HCT116 (cell line): ENCODE measurements around the gene NECTIN4. TPM values are rescaled to one million over a fixed set of nuclear protein-coding genes. Genes with fewer than 3 reads are reported as not detected.

Source experiments
- ATAC-seq: fragments of 200-7000 bp; cut with Tn5 transposase; 2 replicates; pipeline ENCODE4 v1.9.1; 2020; ENCODE audit warnings: mild to moderate bottlenecking, moderate library complexity
- BruUV-seq: library from RNA; stranded (reverse); fragments of 400-500 nt; replicated peaks from 2 replicates; lab custom pipeline; 2021; lab: Mats Ljungman, UMichigan
- CTCF ChIA-PET: fragments of 300-600 bp; sonication (Branson Sonifier 250); formaldehyde crosslinking; loops from one replicate; lab custom pipeline; 2021; ENCODE audit warnings: antibody characterized with exemption; lab: Charles Lee
- POLR2A ChIA-PET: fragments of 300-600, 350-600 bp; sonication (Branson Sonifier 250); formaldehyde crosslinking; loops from one replicate; lab custom pipeline; 2021; ENCODE audit warnings: antibody characterized with exemption; lab: Charles Lee
- RAD21 ChIA-PET, 2 experiments: fragments of 300-600 bp; sonication (Branson Sonifier 250); formaldehyde crosslinking; loops; one replicate each; lab custom pipeline; 2023; ENCODE audit warnings: low total read pairs in 2 of 2; ENCODE audit not compliant: uncharacterized antibody in 2 of 2, unreplicated experiment in 2 of 2, low non-redundant PET in 1 of 2; lab: Charles Lee
- DNase-seq: peaks from one replicate; pipeline ENCODE4 v3.0.0-alpha.2; 2010; ENCODE audit warnings: low read depth, low spot score
- H2AFZ ChIP-seq: fragments of 200-600 bp; shearing (Covaris generic), sonication (generic); 2 replicates; pipeline ENCODE4 v1.6.1; 2017; ENCODE audit warnings: low read depth, mixed run types, mixed read lengths, antibody characterized with exemption, low read length; ENCODE audit not compliant: poor library complexity, severe bottlenecking
- H3K27ac ChIP-seq: 2 replicates; pipeline ENCODE4 v1.5.1; 2012; ENCODE audit warnings: low read depth, low read length
- H3K27me3 ChIP-seq: fragments of 200-600 bp; sonication (generic); 2 replicates; pipeline ENCODE4 v1.6.1; 2016; ENCODE audit warnings: mixed run types, low read length, mixed read lengths; ENCODE audit not compliant: insufficient read depth
- H3K36me3 ChIP-seq, 2 experiments: fragments of 200-500 bp in 1 of 2; fragments of 200-600 bp in 1 of 2; sonication (Bioruptor generic) in 1 of 2; sonication (generic) in 1 of 2; 2 replicates each; pipeline versions ENCODE4 v1.5.1 to v1.6.1; 2014 to 2016; ENCODE audit warnings: low read length in 2 of 2, inconsistent platforms in 1 of 2, mixed read lengths in 1 of 2, mixed run types in 1 of 2; ENCODE audit not compliant: insufficient read depth in 2 of 2, control insufficient read depth in 1 of 2
- H3K4me1 ChIP-seq, 2 experiments: fragments of 200-600 bp in 1 of 2; sonication (generic) in 1 of 2; 2 replicates each; pipeline versions ENCODE4 v1.5.1 to v1.6.1; 2012 to 2017; ENCODE audit warnings: low read length in 2 of 2, inconsistent platforms in 1 of 2, mild to moderate bottlenecking in 1 of 2, mixed read lengths in 1 of 2, mixed run types in 1 of 2, moderate library complexity in 1 of 2; ENCODE audit not compliant: insufficient read depth in 2 of 2, control insufficient read depth in 1 of 2
- H3K4me2 ChIP-seq: fragments of 200-600 bp; sonication (generic); 2 replicates; pipeline ENCODE4 v1.6.1; 2017; ENCODE audit warnings: mixed run types, low read length, mixed read lengths
- H3K4me3 ChIP-seq, 2 experiments: fragments of 200-600 bp in 1 of 2; sonication (generic) in 1 of 2; replicated peaks in 1 of 2; 2 replicates each; pipeline ENCODE4 v1.5.1; 2011 to 2016; ENCODE audit warnings: low read length in 2 of 2, control low read depth in 1 of 2, low read depth in 1 of 2, mild to moderate bottlenecking in 1 of 2, mixed read lengths in 1 of 2, mixed run types in 1 of 2
- H3K79me2 ChIP-seq: fragments of 200-600 bp; sonication (generic); 2 replicates; pipeline ENCODE4 v1.6.1; 2017; ENCODE audit warnings: mild to moderate bottlenecking, mixed run types, low read length, moderate library complexity, mixed read lengths; ENCODE audit not compliant: insufficient read depth
- H3K9ac ChIP-seq: fragments of 200-600 bp; sonication (generic); 2 replicates; pipeline ENCODE4 v1.6.1; 2016; ENCODE audit warnings: low read length, mixed read lengths
- H3K9me2 ChIP-seq: fragments of 200-600 bp; sonication (generic), shearing (Covaris generic); 2 replicates; pipeline ENCODE4 v1.6.1; 2017; ENCODE audit warnings: mixed run types, mild to moderate bottlenecking, moderate library complexity; ENCODE audit not compliant: insufficient read depth
- H3K9me3 ChIP-seq, 2 experiments: fragments of 200-500 bp in 1 of 2; fragments of 200-600 bp in 1 of 2; sonication (Bioruptor generic) in 1 of 2; sonication (generic) in 1 of 2; 2 replicates each; pipeline ENCODE4 v1.6.1; 2014 to 2017; ENCODE audit warnings: low read length in 2 of 2, mixed read lengths in 2 of 2, inconsistent platforms in 1 of 2, low read depth in 1 of 2, mild to moderate bottlenecking in 1 of 2, mixed run types in 1 of 2, moderate library complexity in 1 of 2; ENCODE audit not compliant: control insufficient read depth in 1 of 2, insufficient read depth in 1 of 2
- H4K20me1 ChIP-seq: fragments of 200-600 bp; sonication (generic), shearing (Covaris generic); 2 replicates; pipeline ENCODE4 v1.6.1; 2017; ENCODE audit warnings: mixed run types, mild to moderate bottlenecking, moderate library complexity; ENCODE audit not compliant: insufficient read depth
- CBX3 ChIP-seq: IDR thresholded peaks from 2 replicates; pipeline ENCODE4 v1.6.1; 2012; ENCODE audit warnings: low read depth
- FOSL1 ChIP-seq: IDR thresholded peaks from 2 replicates; pipeline ENCODE4 v1.6.1; 2012; ENCODE audit warnings: low read depth
- MAX ChIP-seq: IDR thresholded peaks from 2 replicates; pipeline ENCODE4 v1.6.1; 2012
- YY1 ChIP-seq: IDR thresholded peaks from 2 replicates; pipeline ENCODE4 v1.6.1; 2011; ENCODE audit warnings: low read length, low read depth, moderate library complexity, mild to moderate bottlenecking; ENCODE audit not compliant: insufficient replicate concordance; ENCODE audit errors: extremely low read depth
- ZFX ChIP-seq: fragments of 450-650 bp; IDR thresholded peaks from 2 replicates; pipeline ENCODE4 v1.6.1; 2017
- intact Hi-C: fragments of 100-400 bp; cut with micrococcal nuclease; formaldehyde crosslinking; loops from 2 replicates; pipeline ENCODE4 v1.10.0; 2022
- total RNA-seq: library from RNA; stranded (reverse); gene quantifications from one replicate; pipeline ENCODE4 v1.2.1, GENCODE V29; 2021; ENCODE audit not compliant: unreplicated experiment
- TF ChIP-seq, protein P1 (sequence below): IDR thresholded peaks from 2 replicates; pipeline ENCODE4 v1.6.1; 2011; ENCODE audit warnings: mild to moderate bottlenecking, low read length, moderate library complexity; ENCODE audit not compliant: insufficient replicate concordance; ENCODE audit errors: extremely low read depth
- TF ChIP-seq, protein P2 (sequence below): IDR thresholded peaks from 2 replicates; pipeline ENCODE4 v1.6.1; 2012

The NECTIN4 gene
- total RNA-seq, 1 experiment from 2014 or later, result 3.3 TPM

DNA sequence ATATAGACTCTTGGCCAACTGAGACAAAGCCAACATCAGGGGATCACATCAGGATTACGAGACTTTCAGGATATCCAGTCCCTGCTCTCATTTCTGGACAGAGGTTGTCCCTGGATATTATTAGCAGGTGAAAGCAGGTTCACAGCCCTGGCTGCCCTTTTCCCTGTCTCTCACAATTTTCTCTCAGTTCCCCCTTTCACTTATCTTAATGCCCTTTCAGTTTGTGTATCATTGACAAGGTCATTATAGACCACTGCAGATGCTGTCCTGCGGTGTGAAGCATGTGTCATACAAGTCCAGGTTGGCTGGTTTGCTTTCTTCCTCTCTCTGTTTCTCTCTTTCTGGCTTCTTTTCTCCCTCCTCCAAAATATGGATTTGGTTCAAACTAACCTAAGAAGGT lies 6.7 kb upstream of the NECTIN4 start:
- Histone ChIP-seq H4K20me1 (no peaks in the 10 kb centered on the region), H3K9ac (no peak overlapping the region), H3K4me1 (peaks cover 10 to 47% of the 10 kb centered on the region in 2 experiments), H3K9me2 (no peaks in the 10 kb centered on the region), H3K79me2 (no peaks in the 10 kb centered on the region), H3K36me3 (peaks cover 5 to 8% of the 10 kb centered on the region in 2 experiments; a peak in 3 of 4 replicates), H3K4me2 (no peak overlapping the region), H3K27me3 (no peaks in the 10 kb centered on the region), H3K4me3 (no peak overlapping the region), H3K9me3 (no peaks in the 10 kb centered on the region), H3K27ac (no peak overlapping the region), H2AFZ (no peak overlapping the region)
- ATAC-seq (no peak), DNase-seq (no peak)
- POLR2A ChIA-PET, result interaction anchor here (1.1 kb wide), 1 partner anchor 50 kb away, joined by 3 read pairs; the partner anchor contains the start of gene USF1
- RAD21 ChIA-PET, result interaction anchor here (0.9 to 1.4 kb wide), 2 partner anchors 22 to 98 kb away, joined by 3 read pairs; no protein-coding TSS in a partner anchor
- intact Hi-C loops, result loop anchor here (2.0 to 5.0 kb wide), 2 partner anchors 51 to 74 kb away; partner anchors contain the start of genes F11R and USF1
- TF ChIP-seq CBX3 (no peak), FOSL1 (no peak), ZFX (no peak), MAX (no peak), YY1 (no peak)
- TF ChIP-seq, protein P1, sequence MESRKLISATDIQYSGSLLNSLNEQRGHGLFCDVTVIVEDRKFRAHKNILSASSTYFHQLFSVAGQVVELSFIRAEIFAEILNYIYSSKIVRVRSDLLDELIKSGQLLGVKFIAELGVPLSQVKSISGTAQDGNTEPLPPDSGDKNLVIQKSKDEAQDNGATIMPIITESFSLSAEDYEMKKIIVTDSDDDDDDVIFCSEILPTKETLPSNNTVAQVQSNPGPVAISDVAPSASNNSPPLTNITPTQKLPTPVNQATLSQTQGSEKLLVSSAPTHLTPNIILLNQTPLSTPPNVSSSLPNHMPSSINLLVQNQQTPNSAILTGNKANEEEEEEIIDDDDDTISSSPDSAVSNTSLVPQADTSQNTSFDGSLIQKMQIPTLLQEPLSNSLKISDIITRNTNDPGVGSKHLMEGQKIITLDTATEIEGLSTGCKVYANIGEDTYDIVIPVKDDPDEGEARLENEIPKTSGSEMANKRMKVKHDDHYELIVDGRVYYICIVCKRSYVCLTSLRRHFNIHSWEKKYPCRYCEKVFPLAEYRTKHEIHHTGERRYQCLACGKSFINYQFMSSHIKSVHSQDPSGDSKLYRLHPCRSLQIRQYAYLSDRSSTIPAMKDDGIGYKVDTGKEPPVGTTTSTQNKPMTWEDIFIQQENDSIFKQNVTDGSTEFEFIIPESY, result no peak
- TF ChIP-seq, protein P2, sequence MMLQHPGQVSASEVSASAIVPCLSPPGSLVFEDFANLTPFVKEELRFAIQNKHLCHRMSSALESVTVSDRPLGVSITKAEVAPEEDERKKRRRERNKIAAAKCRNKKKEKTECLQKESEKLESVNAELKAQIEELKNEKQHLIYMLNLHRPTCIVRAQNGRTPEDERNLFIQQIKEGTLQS, result no peak
- CTCF ChIA-PET, result interaction anchor here (1.1 to 3.5 kb wide), 6 partner anchors 9 to 261 kb away, joined by 3 to 25 read pairs (median 10); no protein-coding TSS in a partner anchor
- no TSS peak for BruUV-seq
